Heart right ventricle (tissue), 16 donors: Measurements from ENCODE around the gene ROBO1. TPM values are rescaled to one million over a fixed set of nuclear protein-coding genes. Genes with fewer than 3 reads are reported as not detected.

Experiments
- ATAC-seq, 8 donors: fragments of 200-7000 bp; cut with Tn5 transposase; one replicate each; pipeline ENCODE4 v1.9.1; 2020; ENCODE audit warnings: mild to moderate bottlenecking in 8 of 8, moderate library complexity in 8 of 8, moderate number of reproducible peaks in 1 of 8
- DNase-seq, 2 donors: peaks; one replicate each; pipeline ENCODE4 v3.0.0-alpha.2; 2020
- H3K27ac ChIP-seq, 10 donors: fragments of 200-600 bp; sonication (generic) in 2 of 10; one replicate each; pipeline versions ENCODE4 v1.5.0 to v1.8.0; 2020 to 2022; ENCODE audit warnings: mild to moderate bottlenecking in 3 of 10
- H3K27me3 ChIP-seq, 7 donors: fragments of 200-600 bp; one replicate each; pipeline ENCODE4 v1.8.0; 2021 to 2022; ENCODE audit warnings: mild to moderate bottlenecking in 2 of 7
- H3K36me3 ChIP-seq, 9 donors: fragments of 200-600 bp; sonication (generic) in 1 of 9; one replicate each; pipeline versions ENCODE4 v1.5.0 to v1.8.0; 2020 to 2022; ENCODE audit warnings: mild to moderate bottlenecking in 2 of 9
- H3K4me1 ChIP-seq, 9 donors: fragments of 200-600 bp; sonication (generic) in 1 of 9; one replicate each; pipeline versions ENCODE4 v1.5.0 to v1.8.0; 2020 to 2022; ENCODE audit warnings: mild to moderate bottlenecking in 4 of 9
- H3K4me3 ChIP-seq, 10 donors: fragments of 200-600 bp; sonication (generic) in 2 of 10; one replicate each; pipeline versions ENCODE4 v1.5.0 to v1.8.0; 2020 to 2022; ENCODE audit warnings: mild to moderate bottlenecking in 7 of 10, moderate library complexity in 2 of 10
- H3K9me3 ChIP-seq, 11 donors: fragments of 200-600 bp in 10 of 11; sonication (generic) in 2 of 11; one replicate each; pipeline versions ENCODE4 v1.5.0 to v1.8.0; 2013 to 2022; ENCODE audit warnings: mild to moderate bottlenecking in 2 of 11, control low read depth in 1 of 11, moderate library complexity in 1 of 11
- CTCF ChIP-seq, 9 donors: fragments of 200-600 bp; sonication (generic) in 2 of 9; IDR thresholded peaks; one replicate each; pipeline versions ENCODE4 v1.5.0 to v1.8.0; 2021 to 2022; ENCODE audit warnings: antibody characterized with exemption in 9 of 9, mild to moderate bottlenecking in 5 of 9, moderate library complexity in 1 of 9
- WGBS, 2 donors: extraction: QIAGEN DNeasy Blood & Tissue Kit; methylation state at CpG; one replicate each; pipeline ENCODE4 v1.1.7; 2013; ENCODE audit warnings: inconsistent platforms in 1 of 2; 5-methylcytosine and 5-hydroxymethylcytosine counted together
- intact Hi-C, 10 donors: fragments of 100-400 bp; cut with DNase I; formaldehyde crosslinking; loops; one replicate each; pipeline versions ENCODE4 v1.11.1 to v1.14.2; 2022
- polyA plus RNA-seq, 2 donors: library from polyadenylated mRNA; stranded (reverse); fragments of 200-250 nt; gene quantifications; one replicate each; pipeline ENCODE4 v1.2.3, GENCODE V29; 2013
- total RNA-seq, 10 donors: library from RNA; stranded (reverse); fragmentation: NEBNext Ultra II Directional in 3 of 10; extraction: Animal tissue kit (Norgen Biotek cat#: 25700) in 3 of 10; gene quantifications; one replicate each; pipeline versions ENCODE4 v1.2.1 to v1.2.4, GENCODE V29; 2021 to 2023
- donor health status: Arrhythmogenic right ventricular cardiomyopathy.
- donor health status: ischemic (EF 13 %, LVEDD 7.1; RV severe dilation, severe dysfunction).
- donor health status: healthy with polysubstance abuse.
- donor health status: DM: no; HTN: yes; CAD: no.
- donor health status: DM: no; HTN: no; CAD: no.
- donor health status: ischemic (EF 25% LVEDD 6.9; RV normal size, moderate dysfunction).
- donor health status: ischemic (EF 25% LVEDD 5.7; RV mildly dilated, moderate dysfunction).
- donor health status: healthy.
- donor health status: DM: yes; HTN: yes; CAD: no.
- donor health status: Ischemic cardiomyopathy.
- donor health status: ischemic (EF 35%, LVEDD 5.7; RV mildly dilated, moderate dysfunction).
- donor health status: nonischemic (EF 11% LVEDD 7.7; RV severe dilation, severe dysfunction).
- donor health status: DM: yes; HTN: yes; CAD: no.
- donor health status: PGD.
- donor health status: ischemic (EF 29% LVEDD 5.4; RV normal size, mild dysfunction).
- donor health status: nonischemic (EF 23%, LVEDD 6.1; RV moderate dilation, normal function).

ROBO1 gene
- total and polyA plus RNA-seq, 12 donors, result 2.8 to 13.9 (median 5.6) TPM

GRCh38 chr3:79018265-79018664, 749.5 kb downstream of the ROBO1 start:
- H3K36me3 ChIP-seq, result no peaks in the 10 kb centered on the region
- peak in 2 of 8 donors; percentile 3 to 5 for ATAC-seq
- WGBS, 2 donors, result 1% methylated on average over 15 of the region's 15 CpGs
- H3K27ac ChIP-seq, result peak overlapping the region; percentile 73 to 89 (median 81)
- no peak for TF ChIP-seq CTCF (IDR thresholded peaks at IDR 0.05)
- H3K4me1 ChIP-seq, result peaks cover 0 to 23% (median 5%) of the 10 kb centered on the region in 9 donors
- no peaks in the 10 kb centered on the region for H3K9me3 ChIP-seq
- intact Hi-C loops, result loop anchor here in 1 of 10 donors (5.0 to 10.0 kb wide), 2 partner anchors 103 to 356 kb away; no protein-coding TSS in a partner anchor
- H3K4me3 ChIP-seq, result peak overlapping the region; percentile 58 to 88 (median 68)
- H3K27me3 ChIP-seq, result peaks cover 0 to 39% (median 26%) of the 10 kb centered on the region in 7 donors
- no peak for DNase-seq

GRCh38 chr3:79016587-79017376, 751.0 kb downstream of the ROBO1 start:
- no peaks in the 10 kb centered on the region for H3K9me3 ChIP-seq
- ATAC-seq, result no peak
- H3K27ac ChIP-seq, result peak overlapping the region in 1 of 10 donors; percentile 5
- peak overlapping the region in 9 of 10 donors; percentile 9 to 88 (median 68) for H3K4me3 ChIP-seq
- WGBS, 2 donors, result 37 to 43% methylated on average over 8 of the region's 8 CpGs
- H3K4me1 ChIP-seq, result peaks cover 0 to 26% (median 5%) of the 10 kb centered on the region in 9 donors
- H3K27me3 ChIP-seq, result peaks cover 0 to 39% (median 26%) of the 10 kb centered on the region in 7 donors
- TF ChIP-seq CTCF (IDR thresholded peaks at IDR 0.05), result no peak
- H3K36me3 ChIP-seq, result no peaks in the 10 kb centered on the region
- intact Hi-C loops, result loop anchor here in 1 of 10 donors (5.0 to 10.0 kb wide), 2 partner anchors 102 to 354 kb away; no protein-coding TSS in a partner anchor
- DNase-seq, result no peak

DNA sequence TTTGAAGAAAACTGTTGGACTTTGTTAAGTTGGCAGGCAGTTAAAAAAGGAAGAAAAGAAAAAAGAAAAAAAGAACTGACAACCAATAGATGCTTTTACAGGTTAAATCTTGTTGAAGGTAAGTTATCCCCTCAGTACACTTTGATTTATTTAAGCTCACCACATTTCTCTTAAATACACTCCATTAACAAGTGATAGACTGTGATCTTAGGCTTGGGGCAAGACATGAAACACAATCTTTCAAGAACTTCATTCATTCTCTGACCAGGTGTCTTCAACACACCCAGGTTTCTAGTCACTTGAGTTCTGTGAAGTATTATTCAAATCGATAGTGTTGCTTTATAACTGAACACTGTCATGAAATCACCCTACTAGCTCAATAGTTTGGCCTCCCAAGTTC, 751.9 kb downstream of the ROBO1 start:
- no peak for ATAC-seq
- Histone ChIP-seq H3K4me3 (peak overlapping the region in 6 of 10 donors; percentile 67 to 88 (median 78)), H3K9me3 (no peaks in the 10 kb centered on the region), H3K36me3 (no peaks in the 10 kb centered on the region), H3K27ac (no peak overlapping the region), H3K27me3 (peaks cover 0 to 38% (median 25%) of the 10 kb centered on the region in 7 donors), H3K4me1 (peaks cover 0 to 26% (median 5%) of the 10 kb centered on the region in 9 donors)
- intact Hi-C loops, result loop anchor here in 1 of 10 donors (5.0 to 10.0 kb wide), 2 partner anchors 101 to 354 kb away; no protein-coding TSS in a partner anchor
- 67 to 77% methylated on average over 1 of the region's 1 CpG for WGBS, 2 donors
- TF ChIP-seq CTCF (IDR thresholded peaks at IDR 0.05), result no peak
- DNase-seq, result no peak

GRCh38 chr3:79012946-79013362, 754.8 kb downstream of the ROBO1 start:
- no peaks in the 10 kb centered on the region for H3K36me3 ChIP-seq
- H3K27me3 ChIP-seq, result peaks cover 0 to 13% (median 3%) of the 10 kb centered on the region in 7 donors
- H3K4me1 ChIP-seq, result peaks cover 0 to 17% (median 0%) of the 10 kb centered on the region in 9 donors
- H3K4me3 ChIP-seq, result no peak overlapping the region
- no peak for TF ChIP-seq CTCF (IDR thresholded peaks at IDR 0.05)
- ATAC-seq (no peak), DNase-seq (no peak)
- H3K27ac ChIP-seq, result no peak overlapping the region
- 66 to 67% methylated on average over 2 of the region's 2 CpGs for WGBS, 2 donors
- H3K9me3 ChIP-seq, result no peaks in the 10 kb centered on the region
- intact Hi-C loops, result loop anchor here in 1 of 10 donors (10.0 kb wide), 1 partner anchor 98 kb away; no protein-coding TSS in a partner anchor
